ENCODE data around the gene PCDH9. TPM values are rescaled to one million over a fixed set of nuclear protein-coding genes. Genes with fewer than 3 reads are reported as not detected.

The PCDH9 gene
- total and polyA plus RNA-seq, 10 donors, result 0.24 to 8.1 (median 3.8) TPM

DNA sequence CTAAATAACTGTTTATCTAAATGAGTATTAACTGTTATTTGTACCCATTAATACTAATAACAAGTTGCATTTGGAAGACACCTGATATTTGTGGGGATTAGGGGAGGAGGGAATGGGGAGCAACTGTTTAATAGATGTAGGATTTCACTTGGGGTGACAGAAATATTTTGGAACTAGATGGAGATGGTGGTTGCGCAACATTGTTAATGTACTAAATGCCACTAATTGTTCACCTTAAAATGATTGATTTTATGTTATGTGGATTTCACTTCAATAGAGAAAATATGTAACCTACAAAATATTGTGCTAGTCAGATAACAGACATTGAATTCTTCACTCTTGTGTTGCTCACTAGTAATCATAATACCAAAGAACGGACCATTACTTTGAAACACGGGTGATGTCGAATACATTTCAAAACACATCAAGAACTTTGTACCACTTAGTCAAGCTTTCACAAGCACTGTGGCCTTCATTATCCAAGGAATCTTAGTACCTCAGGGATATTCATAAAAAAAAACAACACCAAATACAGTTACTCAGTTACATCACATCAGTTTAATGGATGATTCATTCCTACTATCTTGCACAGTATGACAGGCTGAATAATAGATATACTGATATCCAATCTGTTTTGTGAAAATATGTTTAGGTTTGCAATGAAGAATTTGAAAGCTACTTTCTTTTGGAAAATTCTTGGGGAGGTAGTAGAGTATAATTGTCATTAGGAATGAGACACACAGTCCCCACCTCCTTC, 721.8 kb downstream of the PCDH9 start:
- Histone ChIP-seq H3K9me3 (no peaks in the 10 kb centered on the region), H3K27me3 (replicated peaks in 1 of 7) (no peaks in the 10 kb centered on the region), H3K36me3 (no peaks in the 10 kb centered on the region), H3K4me1 (no peaks in the 10 kb centered on the region), H3K27ac (no peak overlapping the region), H3K4me3 (no peak overlapping the region)
- DNase-seq, result no peak
- 83 to 99% (median 98%) methylated on average over 4 of the region's 4 CpGs for WGBS, 5 donors
- TF ChIP-seq CTCF (IDR thresholded peaks at IDR 0.05 in 8 of 11, conservative IDR thresholded peaks at IDR 0.05 in 3 of 11) (no peak), POLR2A (IDR thresholded peaks at IDR 0.05) (no peak), POLR2AphosphoS5 (IDR thresholded peaks at IDR 0.05) (no peak)
- intact Hi-C loops (cut with DNase I; ENCODE audit: low total_unique reads), result no loop called here

GRCh38 chr13:66506979-66507378, 723.2 kb downstream of the PCDH9 start:
- DNase-seq, result no peak
- Histone ChIP-seq H3K4me1 (no peaks in the 10 kb centered on the region), H3K27ac (no peak overlapping the region), H3K4me3 (no peak overlapping the region), H3K27me3 (replicated peaks in 1 of 7) (no peaks in the 10 kb centered on the region), H3K9me3 (no peaks in the 10 kb centered on the region), H3K36me3 (no peaks in the 10 kb centered on the region)
- WGBS, 5 donors, result 66 to 79% (median 67%) methylated on average over 2 of the region's 2 CpGs
- TF ChIP-seq POLR2AphosphoS5 (IDR thresholded peaks at IDR 0.05), result no peak
- no peak for TF ChIP-seq CTCF (IDR thresholded peaks at IDR 0.05 in 8 of 11, conservative IDR thresholded peaks at IDR 0.05 in 3 of 11)
- no peak for TF ChIP-seq POLR2A (IDR thresholded peaks at IDR 0.05)
- intact Hi-C loops (cut with DNase I; ENCODE audit: low total_unique reads), result no loop called here

- H3K27me3 ChIP-seq (replicated peaks in 1 of 7), result no peaks in the 10 kb centered on the region
- intact Hi-C loops (cut with DNase I; ENCODE audit: low total_unique reads), result no loop called here
- no peak overlapping the region for H3K4me3 ChIP-seq
- no peak for TF ChIP-seq CTCF (IDR thresholded peaks at IDR 0.05 in 8 of 11, conservative IDR thresholded peaks at IDR 0.05 in 3 of 11)
- TF ChIP-seq POLR2A (IDR thresholded peaks at IDR 0.05), result no peak
- no peak for TF ChIP-seq POLR2AphosphoS5 (IDR thresholded peaks at IDR 0.05)
- no peak overlapping the region for H3K27ac ChIP-seq
- no peaks in the 10 kb centered on the region for H3K4me1 ChIP-seq
- DNase-seq, result no peak
- H3K9me3 ChIP-seq, result no peaks in the 10 kb centered on the region
- WGBS, 5 donors, result 70 to 85% (median 83%) methylated on average over 7 of the region's 7 CpGs
- no peaks in the 10 kb centered on the region for H3K36me3 ChIP-seq
Measured at GRCh38 chr13:66506051-66506777, 723.9 kb downstream of the PCDH9 start.

DNA sequence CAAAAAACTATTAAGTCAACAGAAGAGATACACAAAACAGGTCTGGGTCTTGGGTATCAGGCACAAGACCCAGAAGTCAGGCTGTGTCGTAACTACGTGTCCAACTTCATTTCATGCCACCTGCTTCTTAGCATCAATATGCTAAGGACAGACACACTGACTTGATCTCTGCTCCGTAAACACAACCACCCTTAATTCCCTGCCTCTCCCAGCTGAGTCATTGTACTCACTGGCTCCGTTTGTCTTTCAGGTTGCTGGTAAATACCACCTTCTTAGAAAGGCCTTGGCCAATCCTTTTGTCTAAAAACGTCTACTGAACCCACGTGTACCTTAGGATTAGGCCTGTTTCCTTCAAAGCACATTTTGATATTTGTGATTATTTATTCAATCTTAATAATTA, 726.2 kb downstream of the PCDH9 start:
- DNase-seq, result no peak
- Histone ChIP-seq H3K4me1 (no peaks in the 10 kb centered on the region), H3K9me3 (no peaks in the 10 kb centered on the region), H3K27me3 (replicated peaks in 1 of 7) (no peaks in the 10 kb centered on the region), H3K4me3 (no peak overlapping the region), H3K36me3 (no peaks in the 10 kb centered on the region), H3K27ac (no peak overlapping the region)
- intact Hi-C loops (cut with DNase I; ENCODE audit: low total_unique reads), result no loop called here
- TF ChIP-seq CTCF (IDR thresholded peaks at IDR 0.05 in 8 of 11, conservative IDR thresholded peaks at IDR 0.05 in 3 of 11), result no peak
- no peak for TF ChIP-seq POLR2AphosphoS5 (IDR thresholded peaks at IDR 0.05)
- TF ChIP-seq POLR2A (IDR thresholded peaks at IDR 0.05), result no peak
- 76 to 92% (median 84%) methylated on average over 6 of the region's 6 CpGs for WGBS, 5 donors
